HL-60 (cell line): ENCODE data around the gene MS4A2.
A peak's percentile ranks its signal among the peaks of the same experiment; 100 is the strongest.
"Not testable (repeated sequence)": the region's sequence is repeated elsewhere in the genome, so short reads cannot be mapped to it uniquely, and the experiment has no call there.

Experiments used
- DNase-seq, 2 experiments: peaks; one replicate each; pipeline ENCODE4 v3.0.0-alpha.2; 2010 to 2020; ENCODE audit warnings: low read depth in 1 of 2, low spot score in 1 of 2
- H3K27ac ChIP-seq: fragments of 250-450 bp; sonication (Bioruptor Pico); replicated peaks from 2 replicates; pipeline ENCODE4 v1.5.1; 2020; ENCODE audit warnings: mild to moderate bottlenecking, moderate library complexity
- H3K27me3 ChIP-seq: fragments of 250-450 bp; sonication (Bioruptor Pico); 2 replicates; pipeline ENCODE4 v1.5.1; 2021; ENCODE audit warnings: mild to moderate bottlenecking, moderate library complexity; ENCODE audit not compliant: insufficient read depth, poor library complexity, severe bottlenecking
- H3K4me3 ChIP-seq: replicated peaks from 2 replicates; pipeline ENCODE4 v1.5.1; 2011; ENCODE audit warnings: mild to moderate bottlenecking, control low read depth, low read length; ENCODE audit not compliant: insufficient read depth
- CTCF ChIP-seq: IDR thresholded peaks from one replicate; pipeline ENCODE4 v1.5.1; 2011; ENCODE audit warnings: low read length, control low read depth, inconsistent platforms; ENCODE audit not compliant: insufficient read depth
- GABPA ChIP-seq: IDR thresholded peaks from 2 replicates; pipeline ENCODE4 v1.6.1; 2012; ENCODE audit warnings: low read depth
- POLR2AphosphoS5 ChIP-seq: IDR thresholded peaks from 2 replicates; pipeline ENCODE4 v1.6.1; 2012; ENCODE audit warnings: low read depth
- REST ChIP-seq: IDR thresholded peaks from 2 replicates; pipeline ENCODE4 v1.6.1; 2012; ENCODE audit warnings: low read depth; ENCODE audit not compliant: insufficient replicate concordance
- SPI1 ChIP-seq: IDR thresholded peaks from 2 replicates; pipeline ENCODE4 v1.6.1; 2012; ENCODE audit warnings: low read depth, mild to moderate bottlenecking, borderline replicate concordance
- long read RNA-seq: library from polyadenylated mRNA; unstranded; transcript quantifications from one replicate; pipeline ENCODE4 v2.0.0, GENCODE V29; 2020

MS4A2 gene
- long read RNA-seq: 0 reads

GRCh38 chr11:60088364-60088763 is at the start of gene MS4A2:
TSS of gene MS4A2 (plus strand) at chr11:60088664. CDS start at chr11:60088766, 102 bp downstream.
- Histone ChIP-seq H3K27ac (no peak within 1 kb of the TSS), H3K27me3 (no peaks in the 10 kb centered on the region), H3K4me3 (no peak within 1 kb of the TSS)
- DNase-seq: no peak
- TF ChIP-seq REST: no peak
- no peak for TF ChIP-seq POLR2AphosphoS5
- TF ChIP-seq SPI1: no peak
- TF ChIP-seq GABPA: no peak
- TF ChIP-seq CTCF: no peak

GRCh38 chr11:60040109-60040508 is 48.4 kb upstream of the MS4A2 start, which contains the start of gene OOSP2:
TSS of gene OOSP2 (plus strand) at chr11:60040409. CDS start at chr11:60040460, 51 bp downstream.
- Histone ChIP-seq H3K27ac (no peak within 1 kb of the TSS), H3K4me3 (no peak within 1 kb of the TSS), H3K27me3 (no peaks in the 10 kb centered on the region)
- no peak for DNase-seq
- no peak for TF ChIP-seq CTCF
- no peak for TF ChIP-seq SPI1
- TF ChIP-seq POLR2AphosphoS5: no peak
- no peak for TF ChIP-seq REST
- TF ChIP-seq GABPA: no peak

GRCh38 chr11:60050422-60050821 is 38.0 kb upstream of the MS4A2 start:
- H3K27me3 ChIP-seq, H3K4me3 ChIP-seq, H3K27ac ChIP-seq, DNase-seq: not testable (repeated sequence)

- H3K27ac ChIP-seq, H3K27me3 ChIP-seq, DNase-seq, H3K4me3 ChIP-seq: not testable (repeated sequence)
Observed at GRCh38 chr11:60050839-60051238, 37.6 kb upstream of the MS4A2 start.

- Histone ChIP-seq H3K27ac (peak within 1 kb of the TSS; percentile 95), H3K27me3 (no peaks in the 10 kb centered on the region), H3K4me3 (peak within 1 kb of the TSS; percentile 60)
- TF ChIP-seq POLR2AphosphoS5: peak; percentile 99
- no peak for TF ChIP-seq REST
- no peak for TF ChIP-seq CTCF
- TF ChIP-seq SPI1: peak; percentile 47; the same call in 1 of the 2 replicates
- peak; percentile 40; the same call in 1 of the 2 replicates for TF ChIP-seq GABPA
- DNase-seq: peak; percentile 96 to 99
Observed at GRCh38 chr11:60056349-60056969, 32.0 kb upstream of the MS4A2 start, which contains the start of gene MS4A3. TSS of gene MS4A3 (plus strand) at chr11:60056665. CDS start at chr11:60061161, 4,496 bp downstream.
